ENCODE results near the gene ANGPTL2.
"Not testable (repeated sequence)": the region's sequence is repeated elsewhere in the genome, so short reads cannot be mapped to it uniquely, and the experiment has no call there.

DNA sequence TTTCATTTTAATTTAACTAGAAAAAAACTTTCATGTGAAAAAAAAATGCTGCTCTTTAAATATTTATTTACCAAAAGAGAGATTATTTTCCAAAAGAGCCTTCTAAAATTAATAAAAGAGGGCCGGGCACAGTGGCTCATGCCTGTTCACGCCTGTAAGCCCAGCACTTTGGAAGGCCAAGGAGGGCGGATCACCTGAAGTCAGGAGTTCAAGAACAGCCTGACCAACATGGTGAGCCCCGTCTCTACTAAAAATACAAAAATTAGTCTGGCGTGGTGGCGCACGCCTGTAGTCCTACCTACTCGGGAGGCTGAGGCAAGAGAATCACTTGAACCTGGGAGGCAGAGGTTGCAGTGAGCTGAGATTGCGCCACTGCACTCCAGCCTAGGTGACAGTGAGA, 48.9 kb upstream of the ANGPTL2 start:
- not testable (repeated sequence) for TF ChIP-seq EZH2 (IDR thresholded peaks at IDR 0.05; ENCODE audit: borderline replicate concordance, low read depth, low read length)
- TF ChIP-seq, protein P1, sequence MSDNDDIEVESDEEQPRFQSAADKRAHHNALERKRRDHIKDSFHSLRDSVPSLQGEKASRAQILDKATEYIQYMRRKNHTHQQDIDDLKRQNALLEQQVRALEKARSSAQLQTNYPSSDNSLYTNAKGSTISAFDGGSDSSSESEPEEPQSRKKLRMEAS (CRISPR knock-in tag; IDR thresholded peaks at IDR 0.05): not testable (repeated sequence)

Data from K562 (cell line).